ENCODE results near the gene POFUT1.

The POFUT1 gene

DNA sequence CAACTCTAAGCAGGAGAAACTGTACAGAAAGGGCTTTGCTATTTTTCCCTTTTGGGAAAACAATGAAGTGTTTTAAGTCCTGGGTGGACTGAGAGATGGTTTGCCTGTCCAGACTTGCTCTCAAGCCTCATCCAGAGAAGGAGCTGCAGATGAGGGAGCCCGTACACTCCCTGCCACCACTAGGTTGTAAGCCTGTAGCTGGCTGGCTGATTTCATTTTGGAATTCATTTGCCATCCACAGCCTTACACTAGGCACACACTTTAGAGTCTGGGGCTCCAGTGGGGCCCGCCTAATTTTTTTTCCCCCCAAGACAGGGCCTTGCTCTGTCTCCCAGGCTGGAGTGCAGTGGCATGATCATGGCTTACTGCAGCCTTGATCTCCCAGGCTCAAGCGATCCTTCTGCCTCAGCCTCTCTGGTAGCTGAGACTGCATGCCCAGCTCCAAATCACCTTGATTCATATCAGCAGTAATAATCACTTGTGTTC lies 28.4 kb downstream of the POFUT1 start:
- no peaks in the 10 kb centered on the region for H3K27me3 ChIP-seq
- DNase-seq = no peak
- H3K36me3 ChIP-seq = peaks cover 30 to 62% (median 43%) of the 10 kb centered on the region in 3 donors
- intact Hi-C loops (cut with DNase I; ENCODE audit: low total_unique reads) = no loop called here
- H3K4me1 ChIP-seq = no peaks in the 10 kb centered on the region
- TF ChIP-seq, protein P1, sequence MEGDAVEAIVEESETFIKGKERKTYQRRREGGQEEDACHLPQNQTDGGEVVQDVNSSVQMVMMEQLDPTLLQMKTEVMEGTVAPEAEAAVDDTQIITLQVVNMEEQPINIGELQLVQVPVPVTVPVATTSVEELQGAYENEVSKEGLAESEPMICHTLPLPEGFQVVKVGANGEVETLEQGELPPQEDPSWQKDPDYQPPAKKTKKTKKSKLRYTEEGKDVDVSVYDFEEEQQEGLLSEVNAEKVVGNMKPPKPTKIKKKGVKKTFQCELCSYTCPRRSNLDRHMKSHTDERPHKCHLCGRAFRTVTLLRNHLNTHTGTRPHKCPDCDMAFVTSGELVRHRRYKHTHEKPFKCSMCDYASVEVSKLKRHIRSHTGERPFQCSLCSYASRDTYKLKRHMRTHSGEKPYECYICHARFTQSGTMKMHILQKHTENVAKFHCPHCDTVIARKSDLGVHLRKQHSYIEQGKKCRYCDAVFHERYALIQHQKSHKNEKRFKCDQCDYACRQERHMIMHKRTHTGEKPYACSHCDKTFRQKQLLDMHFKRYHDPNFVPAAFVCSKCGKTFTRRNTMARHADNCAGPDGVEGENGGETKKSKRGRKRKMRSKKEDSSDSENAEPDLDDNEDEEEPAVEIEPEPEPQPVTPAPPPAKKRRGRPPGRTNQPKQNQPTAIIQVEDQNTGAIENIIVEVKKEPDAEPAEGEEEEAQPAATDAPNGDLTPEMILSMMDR (IDR thresholded peaks at IDR 0.05) = no peak
- H3K4me3 ChIP-seq = no peak overlapping the region
- H3K9me3 ChIP-seq = no peaks in the 10 kb centered on the region
- H3K27ac ChIP-seq = no peak overlapping the region

DNA sequence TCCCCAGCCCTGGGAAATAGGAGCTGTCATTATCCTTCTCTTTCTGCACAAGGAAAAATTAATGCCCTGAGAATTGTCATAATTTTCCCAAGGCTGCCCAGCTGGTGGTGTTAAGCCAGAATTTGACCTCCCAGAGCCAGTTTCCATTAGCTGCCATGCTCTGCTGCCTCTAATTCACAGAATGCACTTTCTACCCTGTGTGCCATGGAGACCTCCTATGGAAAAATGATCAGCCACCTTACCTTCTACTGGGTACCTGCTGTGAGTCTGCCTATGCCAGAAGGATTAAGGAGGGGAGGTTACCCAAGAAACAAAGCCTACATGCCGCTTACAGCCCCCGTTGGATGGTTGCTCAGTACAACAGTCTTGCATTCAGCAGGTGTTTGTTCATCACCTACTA lies 29.1 kb downstream of the POFUT1 start:
- Histone ChIP-seq H3K27me3 (no peaks in the 10 kb centered on the region), H3K36me3 (peaks cover 27 to 55% (median 36%) of the 10 kb centered on the region in 3 donors), H3K4me3 (no peak overlapping the region), H3K27ac (no peak overlapping the region), H3K9me3 (no peaks in the 10 kb centered on the region), H3K4me1 (no peaks in the 10 kb centered on the region)
- no peak for DNase-seq
- TF ChIP-seq, protein P1 (IDR thresholded peaks at IDR 0.05) = no peak
- intact Hi-C loops (cut with DNase I; ENCODE audit: low total_unique reads) = no loop called here

DNA sequence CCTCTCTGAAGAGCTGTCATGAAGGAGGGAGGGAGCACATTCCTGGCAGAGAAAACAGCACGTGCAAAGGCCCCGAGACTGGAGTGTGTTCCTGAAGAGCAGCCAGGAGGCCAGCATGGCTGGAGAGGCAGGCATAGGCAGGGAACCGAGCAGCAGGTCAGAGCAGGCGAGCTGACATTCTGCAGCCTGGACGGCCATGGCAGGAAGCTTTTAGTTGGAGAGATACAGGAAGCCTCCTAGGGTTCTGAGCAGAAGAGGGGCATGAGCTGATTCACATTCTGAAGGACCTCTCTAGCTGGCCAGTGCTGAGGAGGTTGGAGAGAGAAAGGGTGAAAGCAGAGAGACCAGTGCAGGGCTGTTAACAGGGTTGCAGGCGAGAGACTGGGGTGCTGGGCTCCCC lies 29.7 kb downstream of the POFUT1 start:
- no peak overlapping the region for H3K27ac ChIP-seq
- H3K4me1 ChIP-seq = no peaks in the 10 kb centered on the region
- intact Hi-C loops (cut with DNase I; ENCODE audit: low total_unique reads) = no loop called here
- TF ChIP-seq, protein P1 (IDR thresholded peaks at IDR 0.05) = no peak
- H3K4me3 ChIP-seq = no peak overlapping the region
- peaks cover 0 to 3% of the 10 kb centered on the region in 2 donors for H3K27me3 ChIP-seq
- no peak for DNase-seq
- H3K36me3 ChIP-seq = peaks cover 24 to 49% (median 30%) of the 10 kb centered on the region in 3 donors
- no peaks in the 10 kb centered on the region for H3K9me3 ChIP-seq

DNA sequence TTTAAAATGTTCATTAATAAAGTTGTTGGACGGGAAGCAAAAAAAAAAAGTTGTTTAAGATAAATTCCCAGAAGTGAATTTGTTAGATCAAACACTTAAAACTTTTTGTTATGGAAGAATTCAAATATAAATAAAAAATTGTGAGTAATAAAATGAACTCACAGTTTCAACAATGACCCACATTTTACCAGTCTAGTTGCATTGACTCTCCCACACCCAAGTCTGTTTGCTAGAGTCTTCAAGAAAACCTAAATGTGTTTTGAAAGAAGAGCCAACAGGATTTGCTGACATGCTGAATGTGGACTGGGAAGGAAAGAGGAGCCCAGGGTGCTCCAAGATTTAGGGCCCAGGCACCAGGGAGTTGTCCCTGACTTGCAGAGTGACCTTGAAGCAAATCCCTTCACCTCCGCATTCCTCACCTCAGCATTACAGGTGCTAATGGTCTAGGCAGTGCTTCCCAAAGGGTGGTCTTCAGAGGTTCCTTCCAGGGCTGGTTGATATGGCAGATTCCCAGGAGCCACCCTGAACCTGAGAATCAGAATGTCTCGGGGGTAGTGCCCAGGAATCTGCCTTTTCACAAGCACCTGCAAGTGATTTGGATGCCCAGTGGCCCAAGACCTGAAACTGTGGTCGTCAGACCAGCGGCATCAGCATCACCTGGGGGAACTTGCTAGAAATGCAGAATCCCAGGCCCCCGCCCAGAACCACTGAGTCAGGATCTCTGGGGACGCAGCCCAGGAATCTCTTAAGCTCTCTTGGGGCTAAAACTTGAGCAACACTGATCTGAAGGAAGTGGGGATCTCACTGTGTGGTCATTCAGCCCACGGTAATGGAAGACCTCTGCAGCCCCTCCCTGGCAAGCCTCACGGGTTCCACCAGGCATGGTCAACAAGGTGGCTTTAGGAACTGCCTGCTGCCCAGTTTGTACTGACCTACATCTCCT lies 31.1 kb downstream of the POFUT1 start:
- Histone ChIP-seq H3K27ac (no peak overlapping the region), H3K36me3 (peaks cover 12 to 36% (median 17%) of the 10 kb centered on the region in 3 donors), H3K27me3 (peaks cover 0 to 3% of the 10 kb centered on the region in 2 donors), H3K9me3 (no peaks in the 10 kb centered on the region), H3K4me3 (no peak overlapping the region), H3K4me1 (no peaks in the 10 kb centered on the region)
- intact Hi-C loops (cut with DNase I; ENCODE audit: low total_unique reads) = no loop called here
- no peak for DNase-seq
- TF ChIP-seq, protein P1 (IDR thresholded peaks at IDR 0.05) = no peak

DNA sequence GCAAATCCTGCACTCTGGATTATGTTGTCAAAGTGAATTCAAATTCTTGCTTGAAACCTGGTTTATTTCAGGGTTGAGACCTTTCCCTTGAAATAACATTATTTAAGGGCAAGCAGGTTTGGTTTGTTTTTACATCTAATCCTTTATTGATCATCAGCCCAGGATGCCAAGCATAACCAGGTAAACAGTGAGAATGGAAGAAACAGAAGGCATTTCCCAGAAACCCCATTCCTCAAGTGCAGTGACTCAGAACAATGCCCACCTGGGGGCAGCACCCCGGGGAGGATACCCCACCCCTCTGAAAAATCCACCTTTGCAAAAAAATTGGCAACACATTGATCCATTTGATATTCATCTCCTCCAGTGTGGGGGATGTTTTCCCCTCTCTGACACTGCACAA lies 32.5 kb downstream of the POFUT1 start:
- TF ChIP-seq, protein P1 (IDR thresholded peaks at IDR 0.05) = no peak
- H3K27ac ChIP-seq = no peak overlapping the region
- no peak for DNase-seq
- H3K36me3 ChIP-seq = peaks cover 5 to 21% (median 7%) of the 10 kb centered on the region in 3 donors
- no peaks in the 10 kb centered on the region for H3K4me1 ChIP-seq
- intact Hi-C loops (cut with DNase I; ENCODE audit: low total_unique reads) = no loop called here
- H3K4me3 ChIP-seq = no peak overlapping the region
- H3K27me3 ChIP-seq = peaks cover 0 to 3% of the 10 kb centered on the region in 2 donors
- no peaks in the 10 kb centered on the region for H3K9me3 ChIP-seq
